GM23248 (cell line): ENCODE data around the gene CRCP.

ENCODE experiments used
- EZH2 ChIP-seq: fragments of 200-600 bp; sonication (generic); IDR thresholded peaks from 2 replicates; pipeline ENCODE4 v1.6.1; 2018; ENCODE audit warnings: antibody characterized with exemption, mild to moderate bottlenecking; ENCODE audit not compliant: insufficient read depth, poor library complexity, severe bottlenecking
- EZH2phosphoT487 ChIP-seq: fragments of 200-600 bp; sonication (generic); IDR thresholded peaks from 2 replicates; pipeline ENCODE4 v1.6.1; 2018; ENCODE audit warnings: antibody characterized with exemption, moderate library complexity, mild to moderate bottlenecking, low read depth; ENCODE audit not compliant: insufficient read depth

GRCh38 chr7:66105263-66105748 is 9.3 kb upstream of the CRCP start:
- TF ChIP-seq EZH2phosphoT487 (no peak), EZH2 (no peak)
